ENCODE data around the gene CARD10. TPM values are rescaled to one million over a fixed set of nuclear protein-coding genes. Genes with fewer than 3 reads are reported as not detected.
A peak's percentile ranks its signal among the peaks of the same experiment; 100 is the strongest.

The CARD10 gene
- polyA plus RNA-seq, 1 of the 3 experiments (the other 2 are of a cell fraction) = 14.5 TPM

DNA sequence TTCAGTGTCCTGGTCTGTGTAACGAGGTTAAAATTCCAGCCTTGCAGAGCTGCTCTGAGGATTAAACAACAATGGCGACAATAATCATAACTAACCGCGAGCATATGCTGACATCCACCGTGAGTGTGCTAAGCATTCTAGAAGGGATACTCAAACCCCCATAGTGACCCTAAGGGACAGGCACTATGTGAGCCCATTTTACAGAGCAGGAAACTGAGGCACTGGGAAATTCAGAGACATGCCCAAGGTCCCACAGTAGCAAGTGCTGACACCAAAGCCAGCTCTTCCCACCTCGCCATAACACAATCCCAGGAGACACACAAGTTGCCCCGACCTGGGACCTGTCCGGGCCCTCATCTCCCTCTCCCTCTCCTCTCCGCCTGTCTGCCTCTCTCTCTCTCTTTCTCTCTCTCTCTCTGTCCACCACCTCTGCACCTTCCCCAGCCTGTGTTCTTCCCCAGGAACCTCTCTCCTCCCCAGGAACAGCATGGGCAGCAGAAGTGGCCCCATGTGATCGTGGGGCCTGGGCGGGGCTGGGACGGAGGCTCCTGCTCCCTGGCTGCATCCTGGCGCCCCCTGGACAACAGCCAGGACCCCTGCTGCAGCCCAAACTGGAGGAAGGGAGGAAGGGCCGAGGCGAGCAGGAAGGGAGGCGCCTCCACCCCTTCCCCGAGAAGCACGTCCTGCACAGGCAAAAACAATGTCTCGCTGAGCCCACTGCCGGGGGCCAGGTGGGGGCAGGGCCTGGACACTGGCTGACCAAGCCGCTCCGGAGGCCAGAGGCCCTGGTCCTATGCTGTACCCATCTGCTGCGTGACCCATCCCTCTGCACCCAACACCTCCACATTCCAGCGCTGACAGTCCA lies 18.2 kb downstream of the CARD10 start:
- H3K4me2 ChIP-seq = 0 out of 2 replicates have a peak overlapping the region, but pooled peaks have one; percentile 42
- no peaks in the 10 kb centered on the region for H3K79me2 ChIP-seq (ENCODE audit: insufficient read depth)
- peaks cover 16 to 53% of the 10 kb centered on the region in 2 experiments for H3K4me1 ChIP-seq (ENCODE audit: control insufficient read depth in 1 of 2, insufficient read depth in 2 of 2, low read depth in 1 of 2, low read length in 1 of 2)
- H3K4me3 ChIP-seq (ENCODE audit: low read depth in 2 of 2, low read length in 1 of 2) = no peak overlapping the region
- no peak overlapping the region for H2AFZ ChIP-seq (ENCODE audit: low read depth)
- no peaks in the 10 kb centered on the region for H3K9me2 ChIP-seq
- 87% methylated on average over 12 of the region's 24 CpGs for WGBS (ENCODE audit: low lambda C conversion rate)
- CTCF ChIA-PET = interaction anchor here (1.5 to 6.0 kb wide), 5 partner anchors 8 to 184 kb away, joined by 3 to 35 read pairs (median 7); no protein-coding TSS in a partner anchor
- no peaks in the 10 kb centered on the region for H3K9me3 ChIP-seq
- H3F3A ChIP-seq (replicated peaks; ENCODE audit: insufficient read depth) = peaks cover 21% of the 10 kb centered on the region
- DNase-seq = no peak
- POLR2A ChIA-PET = no interaction called here
- H3K27me3 ChIP-seq (ENCODE audit: insufficient read depth) = no peaks in the 10 kb centered on the region
- peak overlapping the region in 1 of 2 experiments; percentile 58; a peak in 3 of 4 replicates for H3K27ac ChIP-seq (ENCODE audit: low read depth in 2 of 2, low read length in 1 of 2)
- H4K20me1 ChIP-seq (ENCODE audit: insufficient read depth) = no peaks in the 10 kb centered on the region
- TF ChIP-seq EP300 (IDR thresholded peaks at IDR 0.05; ENCODE audit: borderline replicate concordance in 1 of 2, low read depth in 1 of 2, low read length in 1 of 2) (no peak), SIN3A (IDR thresholded peaks at IDR 0.05; ENCODE audit: borderline replicate concordance, low read depth, low read length) (no peak), TAF1 (IDR thresholded peaks at IDR 0.05; ENCODE audit: borderline replicate concordance, low read depth, low read length) (no peak), RXRA (IDR thresholded peaks at IDR 0.05; ENCODE audit: borderline replicate concordance, low read depth) (no peak)
- TF ChIP-seq, protein P1, sequence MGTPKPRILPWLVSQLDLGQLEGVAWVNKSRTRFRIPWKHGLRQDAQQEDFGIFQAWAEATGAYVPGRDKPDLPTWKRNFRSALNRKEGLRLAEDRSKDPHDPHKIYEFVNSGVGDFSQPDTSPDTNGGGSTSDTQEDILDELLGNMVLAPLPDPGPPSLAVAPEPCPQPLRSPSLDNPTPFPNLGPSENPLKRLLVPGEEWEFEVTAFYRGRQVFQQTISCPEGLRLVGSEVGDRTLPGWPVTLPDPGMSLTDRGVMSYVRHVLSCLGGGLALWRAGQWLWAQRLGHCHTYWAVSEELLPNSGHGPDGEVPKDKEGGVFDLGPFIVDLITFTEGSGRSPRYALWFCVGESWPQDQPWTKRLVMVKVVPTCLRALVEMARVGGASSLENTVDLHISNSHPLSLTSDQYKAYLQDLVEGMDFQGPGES (IDR thresholded peaks at IDR 0.05; ENCODE audit: low read depth, low read length) = no peak
- TF ChIP-seq, protein P2, sequence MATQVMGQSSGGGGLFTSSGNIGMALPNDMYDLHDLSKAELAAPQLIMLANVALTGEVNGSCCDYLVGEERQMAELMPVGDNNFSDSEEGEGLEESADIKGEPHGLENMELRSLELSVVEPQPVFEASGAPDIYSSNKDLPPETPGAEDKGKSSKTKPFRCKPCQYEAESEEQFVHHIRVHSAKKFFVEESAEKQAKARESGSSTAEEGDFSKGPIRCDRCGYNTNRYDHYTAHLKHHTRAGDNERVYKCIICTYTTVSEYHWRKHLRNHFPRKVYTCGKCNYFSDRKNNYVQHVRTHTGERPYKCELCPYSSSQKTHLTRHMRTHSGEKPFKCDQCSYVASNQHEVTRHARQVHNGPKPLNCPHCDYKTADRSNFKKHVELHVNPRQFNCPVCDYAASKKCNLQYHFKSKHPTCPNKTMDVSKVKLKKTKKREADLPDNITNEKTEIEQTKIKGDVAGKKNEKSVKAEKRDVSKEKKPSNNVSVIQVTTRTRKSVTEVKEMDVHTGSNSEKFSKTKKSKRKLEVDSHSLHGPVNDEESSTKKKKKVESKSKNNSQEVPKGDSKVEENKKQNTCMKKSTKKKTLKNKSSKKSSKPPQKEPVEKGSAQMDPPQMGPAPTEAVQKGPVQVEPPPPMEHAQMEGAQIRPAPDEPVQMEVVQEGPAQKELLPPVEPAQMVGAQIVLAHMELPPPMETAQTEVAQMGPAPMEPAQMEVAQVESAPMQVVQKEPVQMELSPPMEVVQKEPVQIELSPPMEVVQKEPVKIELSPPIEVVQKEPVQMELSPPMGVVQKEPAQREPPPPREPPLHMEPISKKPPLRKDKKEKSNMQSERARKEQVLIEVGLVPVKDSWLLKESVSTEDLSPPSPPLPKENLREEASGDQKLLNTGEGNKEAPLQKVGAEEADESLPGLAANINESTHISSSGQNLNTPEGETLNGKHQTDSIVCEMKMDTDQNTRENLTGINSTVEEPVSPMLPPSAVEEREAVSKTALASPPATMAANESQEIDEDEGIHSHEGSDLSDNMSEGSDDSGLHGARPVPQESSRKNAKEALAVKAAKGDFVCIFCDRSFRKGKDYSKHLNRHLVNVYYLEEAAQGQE (IDR thresholded peaks at IDR 0.05; ENCODE audit: low read depth, low read length) = no peak
- no peak overlapping the region for H3K9ac ChIP-seq
- H3K36me3 ChIP-seq (replicated peaks in 1 of 2; ENCODE audit: control insufficient read depth in 1 of 2, insufficient read depth in 2 of 2, low read length in 1 of 2) = peaks cover 0 to 3% of the 10 kb centered on the region in 2 experiments

DNA sequence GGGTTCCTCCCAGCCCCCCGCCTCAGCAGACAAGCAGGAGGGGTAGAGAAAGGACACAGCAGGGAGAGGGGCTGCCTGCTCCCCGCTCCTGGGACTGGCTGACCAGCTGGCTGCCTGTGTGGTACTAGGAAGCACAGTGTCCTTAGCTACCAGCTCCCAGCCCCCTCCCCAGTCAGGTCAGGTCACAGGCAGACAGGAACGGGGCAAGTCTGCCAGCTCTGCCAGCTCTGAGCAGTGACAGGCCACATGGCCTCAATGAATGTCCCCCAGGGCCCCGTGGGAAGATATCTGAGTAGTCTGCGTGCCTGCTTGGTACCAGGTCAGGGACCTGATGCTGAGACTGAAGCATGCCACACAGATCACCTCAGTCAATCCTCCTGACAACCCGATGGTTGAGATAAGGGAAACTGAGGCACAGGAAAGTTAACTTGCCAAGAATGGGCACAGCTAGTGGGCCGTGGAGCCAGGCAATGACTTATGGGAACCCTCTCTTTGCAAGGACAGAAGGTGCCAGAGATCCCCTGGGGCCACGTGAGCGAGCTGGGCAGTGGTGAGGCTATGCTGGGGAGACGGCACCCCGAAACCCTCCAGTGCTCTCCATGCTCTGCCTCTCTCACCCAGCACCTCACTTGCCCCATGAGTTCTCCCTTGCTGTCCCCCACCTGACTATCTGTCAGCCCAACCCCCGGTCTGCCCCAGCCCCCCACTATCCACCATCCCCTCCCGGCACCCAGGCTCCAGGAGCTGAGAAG lies 19.2 kb downstream of the CARD10 start:
- DNase-seq = peak; percentile 87
- H2AFZ ChIP-seq (ENCODE audit: low read depth) = no peak overlapping the region
- H3K9ac ChIP-seq = no peak overlapping the region
- H3K4me2 ChIP-seq = no peak overlapping the region
- no peaks in the 10 kb centered on the region for H3K9me2 ChIP-seq
- peak overlapping the region in 1 of 2 experiments; percentile 72; a peak in 2 of 4 replicates for H3K27ac ChIP-seq (ENCODE audit: low read depth in 2 of 2, low read length in 1 of 2)
- no peaks in the 10 kb centered on the region for H3K9me3 ChIP-seq
- H3K36me3 ChIP-seq (replicated peaks in 1 of 2; ENCODE audit: control insufficient read depth in 1 of 2, insufficient read depth in 2 of 2, low read length in 1 of 2) = peaks cover 0 to 3% of the 10 kb centered on the region in 2 experiments
- H3K4me1 ChIP-seq (ENCODE audit: control insufficient read depth in 1 of 2, insufficient read depth in 2 of 2, low read depth in 1 of 2, low read length in 1 of 2) = peaks cover 16 to 53% of the 10 kb centered on the region in 2 experiments
- no peaks in the 10 kb centered on the region for H3K79me2 ChIP-seq (ENCODE audit: insufficient read depth)
- H4K20me1 ChIP-seq (ENCODE audit: insufficient read depth) = no peaks in the 10 kb centered on the region
- peaks cover 21% of the 10 kb centered on the region for H3F3A ChIP-seq (replicated peaks; ENCODE audit: insufficient read depth)
- no peaks in the 10 kb centered on the region for H3K27me3 ChIP-seq (ENCODE audit: insufficient read depth)
- H3K4me3 ChIP-seq (ENCODE audit: low read depth in 2 of 2, low read length in 1 of 2) = no peak overlapping the region
- WGBS (ENCODE audit: low lambda C conversion rate) = 74% methylated on average over 9 of the region's 13 CpGs
- CTCF ChIA-PET = interaction anchor here (1.1 to 6.0 kb wide), 11 partner anchors 9 to 183 kb away, joined by 3 to 35 read pairs (median 8); no protein-coding TSS in a partner anchor
- POLR2A ChIA-PET = interaction anchor here (1.0 kb wide), 1 partner anchor 68 kb away, joined by 3 read pairs; no protein-coding TSS in a partner anchor
- no peak for TF ChIP-seq TCF12 (IDR thresholded peaks at IDR 0.05)
- TF ChIP-seq EP300 (IDR thresholded peaks at IDR 0.05; ENCODE audit: borderline replicate concordance in 1 of 2, low read depth in 1 of 2, low read length in 1 of 2) = peak in 1 of 2 experiments; percentile 71; a peak in 2 of 4 replicates
- no peak for TF ChIP-seq JUND (IDR thresholded peaks at IDR 0.05)
- TF ChIP-seq MEF2A (IDR thresholded peaks at IDR 0.05; ENCODE audit: borderline replicate concordance, low read depth) = no peak
- TF ChIP-seq, protein P3, sequence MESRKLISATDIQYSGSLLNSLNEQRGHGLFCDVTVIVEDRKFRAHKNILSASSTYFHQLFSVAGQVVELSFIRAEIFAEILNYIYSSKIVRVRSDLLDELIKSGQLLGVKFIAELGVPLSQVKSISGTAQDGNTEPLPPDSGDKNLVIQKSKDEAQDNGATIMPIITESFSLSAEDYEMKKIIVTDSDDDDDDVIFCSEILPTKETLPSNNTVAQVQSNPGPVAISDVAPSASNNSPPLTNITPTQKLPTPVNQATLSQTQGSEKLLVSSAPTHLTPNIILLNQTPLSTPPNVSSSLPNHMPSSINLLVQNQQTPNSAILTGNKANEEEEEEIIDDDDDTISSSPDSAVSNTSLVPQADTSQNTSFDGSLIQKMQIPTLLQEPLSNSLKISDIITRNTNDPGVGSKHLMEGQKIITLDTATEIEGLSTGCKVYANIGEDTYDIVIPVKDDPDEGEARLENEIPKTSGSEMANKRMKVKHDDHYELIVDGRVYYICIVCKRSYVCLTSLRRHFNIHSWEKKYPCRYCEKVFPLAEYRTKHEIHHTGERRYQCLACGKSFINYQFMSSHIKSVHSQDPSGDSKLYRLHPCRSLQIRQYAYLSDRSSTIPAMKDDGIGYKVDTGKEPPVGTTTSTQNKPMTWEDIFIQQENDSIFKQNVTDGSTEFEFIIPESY (IDR thresholded peaks at IDR 0.05; ENCODE audit: borderline replicate concordance, low read depth) = no peak
- TF ChIP-seq MXI1 (IDR thresholded peaks at IDR 0.05; ENCODE audit: low read depth, low read length) = peak; percentile 96
- no peak for TF ChIP-seq ELF1 (IDR thresholded peaks at IDR 0.05)
- TF ChIP-seq GATA2 (CRISPR knock-in tag; IDR thresholded peaks at IDR 0.05) = peak; percentile 26; the same call in 1 of the 2 replicates
- TF ChIP-seq TEAD4 (IDR thresholded peaks at IDR 0.05; ENCODE audit: borderline replicate concordance, insufficient read depth) = no peak
- TF ChIP-seq RCOR1 (IDR thresholded peaks at IDR 0.05; ENCODE audit: low read length) = peak; percentile 58; the same call in 1 of the 2 replicates
- peak; percentile 70 for TF ChIP-seq CHD2 (IDR thresholded peaks at IDR 0.05; ENCODE audit: low read length, partially characterized antibody)

Measured in SK-N-SH (cell line).